ENCODE results near the gene HSPB8. TPM values are rescaled to one million over a fixed set of nuclear protein-coding genes. Genes with fewer than 3 reads are reported as not detected.

HSPB8 gene
- polyA plus RNA-seq (2.5 to 7.4 TPM (median 3.0 TPM) in 3 replicates), polyA minus RNA-seq (0.98 to 6.1 TPM (median 1.9 TPM) in 3 replicates)
- 52.8 TPM for polyA plus RNA-seq (2011; ENCODE audit: low read depth)
- 6.3 and 11.7 TPM in 2 replicates for polyA plus RNA-seq (2011; cell fraction: cytosol; rRNA removed)
- 11.5 and 12.3 TPM in 2 replicates for polyA plus RNA-seq (2011; cell fraction: nucleus; rRNA removed)
- 1.0 and 191 TPM in 2 replicates for polyA plus RNA-seq (2012; ENCODE audit: low replicate concordance)
- polyA minus RNA-seq (2011; cell fraction: cytosol; rRNA and poly(A)+ RNA removed): 6.9 TPM
- 8.9 and 9.1 TPM in 2 replicates for polyA minus RNA-seq (2011; cell fraction: nucleus; rRNA and poly(A)+ RNA removed)

- FAIRE-seq (no peak), DNase-seq (ENCODE audit: low read depth, low spot score) (no peak)
- peaks cover 28% of the 10 kb centered on the region for H3K4me1 ChIP-seq (ENCODE audit: control insufficient read depth, extremely low read depth, insufficient read depth, low read length)
- no peaks in the 10 kb centered on the region for H3K36me3 ChIP-seq (ENCODE audit: control insufficient read depth in 2 of 2, extremely low read depth in 1 of 2, insufficient read depth in 2 of 2, low read length in 2 of 2)
- H3K9ac ChIP-seq (ENCODE audit: control insufficient read depth, extremely low read depth, insufficient read depth, low read length): peak within 1 kb of the TSS; percentile 0
- no peaks in the 10 kb centered on the region for H3K9me1 ChIP-seq (ENCODE audit: control insufficient read depth, extremely low read depth, insufficient read depth, low read length)
- no peaks in the 10 kb centered on the region for H3K27me3 ChIP-seq (ENCODE audit: control insufficient read depth, extremely low read depth, insufficient read depth, low read length)
- no peaks in the 10 kb centered on the region for H3K79me2 ChIP-seq (ENCODE audit: control insufficient read depth, insufficient read depth, low read length)
- peak within 1 kb of the TSS; percentile 39 for H3K4me2 ChIP-seq (ENCODE audit: control insufficient read depth, extremely low read depth, insufficient read depth, low read depth, low read length)
- dilution Hi-C loops (cut with MboI; ENCODE audit: extremely low pct_ligation_motif_present, low sequenced_read_pairs): no loop called here
- no peaks in the 10 kb centered on the region for H3K9me3 ChIP-seq (ENCODE audit: control insufficient read depth, low read depth, low read length)
- H2AFZ ChIP-seq (ENCODE audit: control insufficient read depth, low read length): no peak within 1 kb of the TSS
- no peak within 1 kb of the TSS for H3K27ac ChIP-seq (ENCODE audit: control insufficient read depth, insufficient read depth, low read length)
- peak within 1 kb of the TSS in 1 of 3 experiments; percentile 25 for H3K4me3 ChIP-seq (ENCODE audit: control insufficient read depth in 2 of 3, extremely low read depth in 1 of 3, insufficient read depth in 2 of 3, low read depth in 1 of 3, low read length in 3 of 3)
- TF ChIP-seq CTCF (optimal IDR thresholded peaks at IDR 0.05 in 1 of 3, IDR thresholded peaks at IDR 0.05 in 1 of 3, conservative IDR thresholded peaks at IDR 0.05 in 1 of 3; ENCODE audit: extremely low read depth in 1 of 3, insufficient read depth in 2 of 3, low read length in 3 of 3): no peak
- TF ChIP-seq EZH2 (IDR thresholded peaks at IDR 0.05; ENCODE audit: low read length): no peak
- no peaks in the 10 kb centered on the region for H4K20me1 ChIP-seq (ENCODE audit: control insufficient read depth, extremely low read depth, insufficient read depth, low read length)
Observed at GRCh38 chr12:119178544-119179334, at the start of gene HSPB8. Gene HSPB8 (plus strand): TSS chr12:119178931. CDS start chr12:119179313, 382 bp downstream.

GRCh38 chr12:119129827-119130434 lies 48.8 kb upstream of the HSPB8 start:
- no peak for FAIRE-seq
- no peak overlapping the region for H3K27ac ChIP-seq (ENCODE audit: control insufficient read depth, insufficient read depth, low read length)
- no peaks in the 10 kb centered on the region for H3K79me2 ChIP-seq (ENCODE audit: control insufficient read depth, insufficient read depth, low read length)
- H3K4me3 ChIP-seq (ENCODE audit: control insufficient read depth in 2 of 3, extremely low read depth in 1 of 3, insufficient read depth in 2 of 3, low read depth in 1 of 3, low read length in 3 of 3): no peak overlapping the region
- TF ChIP-seq CTCF (optimal IDR thresholded peaks at IDR 0.05 in 1 of 3, IDR thresholded peaks at IDR 0.05 in 1 of 3, conservative IDR thresholded peaks at IDR 0.05 in 1 of 3; ENCODE audit: extremely low read depth in 1 of 3, insufficient read depth in 2 of 3, low read length in 3 of 3): no peak
- TF ChIP-seq EZH2 (IDR thresholded peaks at IDR 0.05; ENCODE audit: low read length): no peak
- no peak overlapping the region for H3K9ac ChIP-seq (ENCODE audit: control insufficient read depth, extremely low read depth, insufficient read depth, low read length)
- H3K9me3 ChIP-seq (ENCODE audit: control insufficient read depth, low read depth, low read length): peaks cover 4% of the 10 kb centered on the region
- no peak overlapping the region for H2AFZ ChIP-seq (ENCODE audit: control insufficient read depth, low read length)
- no peak for DNase-seq (ENCODE audit: low read depth, low spot score)
- no peak overlapping the region for H3K4me2 ChIP-seq (ENCODE audit: control insufficient read depth, extremely low read depth, insufficient read depth, low read depth, low read length)
- no peaks in the 10 kb centered on the region for H4K20me1 ChIP-seq (ENCODE audit: control insufficient read depth, extremely low read depth, insufficient read depth, low read length)
- H3K4me1 ChIP-seq (ENCODE audit: control insufficient read depth, extremely low read depth, insufficient read depth, low read length): no peaks in the 10 kb centered on the region
- no peaks in the 10 kb centered on the region for H3K36me3 ChIP-seq (ENCODE audit: control insufficient read depth in 2 of 2, extremely low read depth in 1 of 2, insufficient read depth in 2 of 2, low read length in 2 of 2)
- no peaks in the 10 kb centered on the region for H3K27me3 ChIP-seq (ENCODE audit: control insufficient read depth, extremely low read depth, insufficient read depth, low read length)
- no peaks in the 10 kb centered on the region for H3K9me1 ChIP-seq (ENCODE audit: control insufficient read depth, extremely low read depth, insufficient read depth, low read length)
- dilution Hi-C loops (cut with MboI; ENCODE audit: extremely low pct_ligation_motif_present, low sequenced_read_pairs): no loop called here

Data from keratinocyte (primary cell).